Activated CD8-positive, alpha-beta memory T cell treated with anti-CD3 and anti-CD28 coated beads, Interleukin-2, amount 50 U/mL, for 24 hours (primary cell): Measurements from ENCODE around the gene TMEM229B.

Experiments used
- DNase-seq: peaks from one replicate; pipeline ENCODE4 v3.0.0-alpha.2; 2020; ENCODE audit errors: extremely low read depth

Gene TMEM229B

DNA sequence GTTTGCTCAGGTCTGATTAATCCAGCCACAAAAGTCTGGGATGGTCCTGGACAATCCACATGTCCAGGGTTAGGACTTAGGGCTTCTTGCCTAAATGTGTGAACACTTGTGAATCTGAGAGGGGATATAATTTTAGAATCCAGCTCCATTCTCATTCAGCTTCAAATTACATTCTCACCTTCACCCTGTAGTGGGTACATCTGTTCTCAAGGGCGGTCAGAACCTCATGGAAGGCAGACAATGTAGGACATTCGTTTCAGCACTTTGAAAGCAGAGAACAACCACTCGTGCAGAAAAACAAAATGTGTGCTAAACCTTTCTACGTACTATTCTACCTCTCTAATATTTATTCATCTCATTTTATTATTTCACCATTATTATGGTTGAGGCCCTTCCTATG, 1.2 kb downstream of the TMEM229B start:
- DNase-seq, result no peak

DNA sequence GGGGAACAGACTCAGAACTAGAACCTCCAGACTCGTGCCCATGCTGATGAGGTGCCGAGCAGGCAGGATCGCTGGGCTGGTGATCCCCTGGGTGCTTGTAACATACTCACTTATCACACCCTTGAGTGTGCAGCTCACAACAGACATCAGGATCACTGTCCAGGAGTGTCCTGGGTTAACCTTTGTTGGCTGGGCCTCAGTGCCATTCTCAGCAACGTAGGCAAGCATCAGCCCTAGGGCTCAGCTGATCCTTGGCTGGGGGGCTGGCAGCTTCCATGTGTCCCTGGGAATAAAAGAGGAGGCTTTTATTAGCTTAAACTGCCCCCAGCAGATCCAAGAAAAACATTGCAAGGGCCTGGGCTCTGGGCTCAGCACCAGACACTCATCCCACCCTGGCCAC, 1.6 kb downstream of the TMEM229B start:
- no peak for DNase-seq

DNA sequence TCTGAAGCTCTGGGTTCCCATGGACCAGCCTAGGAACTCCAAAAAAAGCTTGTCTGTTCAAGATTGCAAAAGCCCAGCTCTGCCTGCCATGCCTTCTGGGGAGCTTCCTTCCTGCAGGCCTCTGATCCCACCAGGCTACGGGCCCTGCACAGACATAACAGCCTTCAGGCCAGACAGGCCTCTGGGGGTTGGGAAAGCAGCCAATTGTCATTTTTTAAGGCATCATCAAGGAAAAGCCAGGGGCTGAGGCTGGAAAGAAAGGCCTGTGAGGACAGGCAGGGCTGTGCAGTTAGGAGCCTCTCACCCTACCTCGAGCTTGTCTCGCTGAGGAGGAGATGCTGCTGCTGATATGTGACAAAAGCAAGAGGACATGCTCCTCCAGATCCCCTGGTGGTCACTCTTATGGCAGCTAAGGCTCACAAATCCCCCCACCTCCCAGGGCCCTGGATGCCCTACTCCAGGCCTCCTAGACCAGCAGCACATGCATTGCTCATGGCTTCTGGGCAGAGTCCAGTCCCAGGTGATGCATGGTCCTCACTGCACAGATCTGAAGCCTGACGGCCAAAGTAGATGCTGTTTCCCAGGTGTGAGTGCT, 2.9 kb downstream of the TMEM229B start:
- DNase-seq, result no peak

DNA sequence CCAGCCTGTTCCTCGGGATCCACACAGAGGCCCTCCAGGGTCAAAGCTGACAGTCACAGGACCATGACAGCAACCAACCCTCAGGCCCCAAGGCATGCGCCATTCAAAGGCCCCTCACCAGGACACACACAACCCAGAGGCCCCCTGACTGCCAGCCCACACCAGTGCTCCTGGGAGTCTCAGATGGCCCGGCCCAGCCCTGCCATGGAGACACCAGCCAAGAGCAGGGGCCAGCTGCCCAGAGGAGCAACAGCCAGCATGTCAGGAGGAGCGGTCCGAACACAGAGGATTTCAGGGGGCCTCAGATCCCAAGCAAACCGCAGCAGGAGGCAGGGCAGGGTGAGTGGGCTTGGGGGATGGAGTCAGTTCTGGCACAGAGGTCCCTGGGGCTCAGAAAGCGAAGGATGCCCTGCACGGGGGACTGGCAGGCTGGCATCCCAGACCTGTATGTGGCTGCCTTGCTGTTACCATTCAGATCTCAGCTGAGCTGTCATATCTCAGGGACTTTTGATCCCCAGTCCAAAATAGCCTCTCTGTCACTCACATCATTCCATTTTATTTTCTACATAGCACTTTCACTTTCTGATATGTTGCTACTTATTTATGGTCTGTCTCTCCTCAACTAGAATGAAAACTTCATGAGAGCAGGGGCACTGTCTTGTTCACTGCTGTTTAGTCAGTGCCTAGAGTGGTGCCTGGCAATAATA, 4.8 kb downstream of the TMEM229B start:
- DNase-seq, result no peak

DNA sequence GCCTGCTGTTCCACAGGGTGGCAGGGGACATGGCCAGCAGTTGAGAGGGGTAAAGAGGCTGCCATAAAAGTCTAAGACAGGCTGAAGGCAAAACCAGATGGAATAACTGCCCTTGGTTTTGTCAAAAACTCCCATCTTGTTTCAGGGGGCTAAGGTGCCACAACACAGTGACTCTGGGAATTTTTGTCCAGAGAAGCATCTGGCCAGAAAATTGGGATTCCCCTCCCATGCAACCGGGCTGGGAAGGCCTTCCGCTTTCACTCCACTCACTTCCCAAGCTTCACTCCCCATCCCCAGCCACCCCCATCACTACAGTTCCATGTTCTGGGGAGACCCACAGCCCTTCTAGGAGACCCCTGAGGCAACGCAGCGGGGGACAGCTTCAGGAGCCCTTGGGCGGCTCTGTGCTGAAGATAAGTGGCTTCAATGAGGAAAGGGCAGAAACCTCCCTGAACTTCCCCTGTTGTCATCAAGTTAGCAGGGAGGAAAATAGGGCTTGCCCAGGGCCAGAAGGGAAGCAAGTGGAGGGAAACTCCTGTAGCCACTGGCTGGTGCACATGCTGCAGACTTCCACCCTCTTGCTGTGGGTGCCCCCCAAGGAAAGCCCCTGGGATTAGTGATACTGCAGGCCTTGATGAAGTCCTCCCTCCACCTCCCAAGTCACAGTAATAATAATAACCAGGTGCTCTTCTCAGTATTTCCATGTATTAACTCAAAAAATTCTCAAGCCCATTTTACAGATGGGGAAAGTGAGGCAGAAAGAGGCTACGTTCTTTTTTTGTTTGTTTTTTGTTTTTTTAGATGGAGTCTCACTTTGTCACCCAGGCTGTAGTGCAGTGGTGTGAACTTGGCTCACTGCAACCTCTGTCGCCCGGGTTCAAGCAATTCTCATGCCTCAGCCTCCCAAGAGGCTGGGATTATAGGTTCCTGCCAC, 6.0 kb downstream of the TMEM229B start:
- no peak for DNase-seq

DNA sequence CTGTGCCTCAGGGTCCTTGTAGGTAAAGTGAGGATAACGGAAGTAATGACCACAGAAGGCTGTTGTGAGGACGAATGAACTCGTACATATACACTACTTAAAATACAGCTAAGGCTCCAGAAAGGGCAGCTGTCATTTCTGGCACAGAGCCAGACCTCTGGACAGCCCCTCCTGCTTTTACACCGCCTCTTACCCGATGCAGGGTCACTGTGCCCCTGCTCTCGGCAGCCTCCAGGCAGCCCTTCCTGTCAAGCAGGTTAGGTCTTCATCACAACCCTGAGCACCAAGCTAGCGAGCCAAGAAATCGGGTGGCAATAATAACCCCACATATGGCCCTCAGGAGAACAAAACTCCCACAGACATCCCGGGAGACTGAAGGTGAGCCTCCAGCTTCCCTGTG, 8.5 kb downstream of the TMEM229B start:
- DNase-seq, result no peak

DNA sequence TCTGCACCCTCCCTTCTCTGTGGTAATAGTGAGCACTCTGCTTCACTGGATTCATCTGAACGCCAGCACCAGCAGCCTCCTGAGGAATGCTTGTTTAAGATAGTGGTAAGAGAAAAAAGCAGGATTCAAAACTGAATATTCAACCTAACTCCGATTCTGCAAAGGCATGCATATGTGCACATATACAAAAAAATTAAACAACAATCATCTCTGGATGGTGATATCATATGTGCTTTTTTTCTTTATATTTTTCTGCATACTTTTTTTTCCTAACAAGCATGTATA, 9.8 kb downstream of the TMEM229B start:
- no peak for DNase-seq

DNA sequence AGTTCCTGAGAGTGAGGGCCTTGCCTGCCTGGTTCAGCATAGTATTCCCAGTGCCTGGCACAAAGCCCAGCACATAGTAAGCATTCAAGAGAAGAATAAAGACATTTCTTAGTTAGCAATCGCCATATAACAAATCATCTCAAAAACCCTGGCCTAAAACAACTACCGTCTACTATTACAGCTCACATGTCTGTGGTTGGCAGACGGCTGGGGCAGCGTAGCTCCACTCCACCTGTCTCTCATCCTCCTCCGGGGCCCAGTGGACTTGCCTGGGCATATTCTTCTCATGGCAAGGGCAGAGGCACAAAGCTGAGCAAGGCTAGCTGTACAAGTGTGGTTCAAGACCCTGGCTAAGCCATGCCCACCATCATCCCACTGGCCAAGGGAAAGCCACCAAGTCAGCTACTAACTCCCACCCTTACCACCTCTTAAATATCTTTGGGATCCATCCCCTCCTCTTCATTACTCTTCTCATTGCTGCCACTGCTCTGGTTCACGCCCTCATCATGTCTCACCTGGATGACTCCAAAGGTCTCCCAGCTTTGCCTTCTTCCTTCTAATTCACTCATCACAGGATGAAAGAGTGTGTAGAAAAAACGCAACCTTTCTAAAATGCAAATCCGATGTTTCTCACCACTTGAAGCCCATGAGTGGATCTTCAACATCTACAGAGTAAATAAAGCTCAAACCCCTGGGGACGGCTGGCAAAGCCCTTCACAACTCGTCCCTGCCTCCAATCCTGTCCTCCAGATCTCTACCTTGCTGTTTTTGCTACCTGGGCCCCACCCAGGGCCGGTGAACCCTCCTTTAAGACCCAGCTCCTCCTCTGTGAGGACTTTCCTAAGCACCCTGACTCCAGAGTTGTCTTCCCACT, 10.4 kb downstream of the TMEM229B start:
- DNase-seq, result no peak

DNA sequence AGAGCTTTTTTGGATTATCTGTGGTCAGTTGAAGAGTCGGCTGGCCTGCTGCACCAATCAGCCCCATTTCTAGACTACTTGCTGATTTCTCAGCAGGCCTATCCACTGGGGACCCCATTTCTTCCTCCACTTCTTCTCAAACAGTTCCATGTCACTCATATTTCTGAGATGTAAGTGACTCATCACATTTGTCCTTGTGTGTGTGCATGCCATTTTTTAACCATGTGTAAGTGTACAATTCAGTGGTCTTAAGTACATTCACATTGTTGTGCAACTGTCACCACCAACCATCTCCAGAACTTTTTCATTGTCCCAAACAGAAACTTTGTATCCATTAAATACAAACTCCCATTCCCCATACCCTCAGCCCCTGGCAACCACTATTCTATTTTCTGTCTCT, 14.2 kb downstream of the TMEM229B start:
- no peak for DNase-seq

DNA sequence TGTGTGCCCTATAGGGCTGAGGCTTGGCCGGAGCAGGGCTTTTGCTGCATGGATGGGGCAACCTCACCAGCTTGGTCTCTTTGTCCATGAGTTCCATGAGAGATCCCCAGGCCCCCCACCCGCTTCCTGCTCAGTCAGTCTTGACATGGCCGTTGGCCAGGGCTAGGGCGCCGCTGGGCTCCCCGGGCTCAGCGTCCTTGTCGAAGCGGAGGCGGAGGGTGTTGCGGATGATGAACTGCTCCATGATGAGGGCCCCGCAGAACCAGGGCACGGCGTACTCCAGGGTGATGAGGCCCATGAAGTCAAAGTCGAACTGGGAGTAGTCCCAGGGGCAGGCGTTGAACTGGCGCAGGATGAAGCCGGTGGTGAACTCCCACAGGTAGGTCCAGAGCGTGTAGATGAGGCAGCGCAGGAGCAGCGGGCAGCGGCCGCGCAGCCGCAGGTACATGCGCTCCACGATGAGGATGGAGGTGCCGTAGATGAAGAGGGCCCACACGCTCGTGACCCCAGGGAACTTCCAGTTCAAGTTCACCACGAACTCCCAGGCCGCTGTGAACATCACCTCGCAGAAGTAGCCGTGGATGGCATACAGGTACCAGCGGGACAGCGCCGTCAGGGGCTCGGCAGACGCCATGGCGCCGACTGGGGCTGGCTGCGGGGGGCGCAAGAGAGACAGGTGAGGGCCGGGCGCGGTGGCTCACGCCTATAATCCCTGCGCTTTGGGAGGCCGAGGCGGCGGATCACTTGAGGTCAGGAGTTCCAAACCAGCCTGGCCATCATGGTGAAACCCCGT, 15.0 kb downstream of the TMEM229B start:
- DNase-seq, result no peak

DNA sequence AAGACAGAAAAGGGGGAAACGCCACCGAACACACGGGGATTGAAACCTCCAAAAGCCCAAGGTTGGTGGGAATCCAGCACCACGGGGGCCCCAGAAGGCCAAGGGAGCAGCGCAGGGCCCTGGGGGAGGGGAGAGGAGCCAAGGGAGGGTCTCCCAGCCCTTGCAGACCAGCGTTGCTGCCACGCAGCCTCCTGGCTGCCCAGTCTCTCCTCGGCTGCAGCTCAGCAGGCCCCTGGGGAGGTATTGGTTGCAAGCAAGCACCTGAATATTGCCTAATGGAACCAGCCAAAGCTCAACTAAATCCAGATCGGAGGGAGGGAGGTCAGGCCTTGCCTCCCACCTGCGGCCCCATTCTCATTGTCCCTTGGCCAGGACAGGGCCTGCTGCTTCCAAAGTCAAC, 15.8 kb downstream of the TMEM229B start:
- DNase-seq, result no peak

DNA sequence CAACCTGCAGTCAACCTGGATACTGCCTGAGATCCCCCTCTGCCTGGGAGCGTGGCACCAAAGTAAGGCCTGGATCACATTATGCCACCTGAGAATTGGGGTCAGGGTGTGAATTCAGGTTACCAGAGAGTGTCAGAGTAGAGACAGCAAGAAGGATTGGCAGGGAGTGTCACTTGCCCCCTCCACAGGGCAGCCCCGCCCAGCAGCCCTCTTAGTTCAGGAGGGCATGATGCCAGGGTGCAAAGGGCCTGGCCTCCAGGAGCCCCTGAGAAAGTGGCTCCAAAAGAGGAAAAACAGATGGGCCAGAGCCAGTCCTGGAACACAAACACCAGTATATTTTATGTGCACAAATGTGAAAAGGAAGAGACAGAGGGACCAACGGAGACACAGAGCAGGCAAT, 18.6 kb downstream of the TMEM229B start:
- DNase-seq, result no peak

DNA sequence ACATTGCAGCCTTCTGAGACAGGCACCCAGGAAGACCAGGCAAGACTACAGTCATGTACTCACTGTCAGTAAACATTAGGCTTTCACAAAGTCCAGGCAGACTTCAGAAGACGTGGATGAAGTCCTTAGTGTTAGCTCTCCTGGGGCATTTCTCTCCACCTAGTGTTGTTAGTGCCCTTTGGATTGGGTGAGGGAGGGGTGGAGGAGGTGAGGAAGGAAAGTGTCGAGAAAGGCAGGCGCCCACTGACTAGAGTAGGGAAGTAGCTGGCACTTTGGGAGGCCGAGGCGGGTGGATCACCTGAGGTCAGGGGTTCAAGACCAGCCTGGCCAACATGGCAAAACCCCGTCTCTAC, 20.2 kb downstream of the TMEM229B start:
- no peak for DNase-seq

DNA sequence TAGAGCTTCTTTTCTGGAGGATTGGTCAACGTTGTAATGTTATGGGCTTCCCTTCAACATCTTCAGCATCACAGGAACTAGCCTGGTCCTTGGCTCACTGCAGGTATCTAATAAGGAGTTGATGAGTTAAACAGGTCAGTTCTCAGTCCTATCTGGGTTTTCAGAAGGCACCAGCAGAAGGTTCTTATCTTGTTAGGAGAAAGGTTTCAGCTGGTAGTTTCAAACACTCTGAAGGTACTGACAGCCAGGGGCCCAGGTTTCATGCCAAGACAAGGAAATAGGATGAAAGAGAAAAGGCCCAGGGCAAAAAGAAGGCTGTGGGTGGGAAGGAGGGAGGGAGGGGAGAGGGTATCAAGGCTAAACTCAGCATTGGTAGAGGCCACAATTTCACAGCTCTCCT, 21.4 kb downstream of the TMEM229B start:
- no peak for DNase-seq

DNA sequence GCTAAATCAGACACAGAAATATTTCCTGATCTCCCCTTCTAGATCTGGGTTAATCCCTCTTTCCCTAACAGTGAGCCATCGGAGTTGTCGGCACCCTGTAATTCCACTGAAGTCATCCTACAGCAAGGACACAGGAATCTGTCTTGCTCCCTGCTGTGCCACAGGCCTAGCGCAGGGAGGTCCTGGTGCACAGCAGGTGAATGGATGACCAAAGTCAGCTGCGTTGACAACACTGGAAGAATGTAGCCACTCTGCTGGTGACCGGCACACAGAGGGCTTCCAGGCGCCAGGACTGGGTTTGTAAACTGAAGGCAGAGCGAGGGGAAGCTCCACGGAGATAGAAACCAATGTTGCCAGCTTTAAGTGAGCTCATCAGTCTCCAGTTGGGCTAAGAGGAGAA, 23.6 kb downstream of the TMEM229B start:
- no peak for DNase-seq

DNA sequence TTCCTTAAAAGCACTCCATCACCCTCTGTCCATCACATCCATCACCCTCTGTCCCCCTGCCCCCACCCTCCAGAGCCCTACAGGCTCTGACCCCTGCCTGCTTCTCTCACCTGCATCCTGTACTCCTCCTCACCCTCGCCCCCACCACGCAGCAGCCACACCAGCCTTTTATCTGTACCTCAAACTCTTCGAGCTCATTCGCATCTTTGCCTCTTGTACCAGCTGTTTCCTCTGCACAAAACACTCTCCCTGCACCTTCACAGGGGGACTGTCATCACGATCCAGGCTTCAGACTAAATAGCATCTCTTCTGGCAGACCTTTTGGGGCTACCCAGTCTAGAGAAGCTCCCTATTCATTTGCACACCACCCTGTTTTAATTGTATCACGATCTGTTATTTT, 24.1 kb downstream of the TMEM229B start:
- DNase-seq, result no peak

DNA sequence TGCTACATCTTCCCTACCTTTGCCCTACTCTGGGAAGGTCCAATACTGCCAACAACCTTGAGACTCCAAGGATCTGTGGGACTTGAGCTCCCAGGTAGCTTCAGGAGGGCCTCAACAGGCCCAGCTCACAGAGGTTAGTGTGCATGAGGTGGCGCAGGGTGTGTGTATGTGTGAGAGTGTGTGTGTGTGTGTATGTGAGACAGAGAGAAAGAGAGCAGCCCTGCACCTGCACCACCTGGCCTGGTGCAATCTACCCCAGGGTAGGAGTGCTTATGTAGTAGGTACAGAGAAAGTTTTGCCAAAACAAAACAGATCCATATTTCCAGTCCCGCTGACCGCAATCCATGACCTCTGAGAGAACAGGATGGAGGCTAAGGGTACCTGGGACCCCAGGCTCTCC, 24.6 kb downstream of the TMEM229B start:
- DNase-seq, result no peak

DNA sequence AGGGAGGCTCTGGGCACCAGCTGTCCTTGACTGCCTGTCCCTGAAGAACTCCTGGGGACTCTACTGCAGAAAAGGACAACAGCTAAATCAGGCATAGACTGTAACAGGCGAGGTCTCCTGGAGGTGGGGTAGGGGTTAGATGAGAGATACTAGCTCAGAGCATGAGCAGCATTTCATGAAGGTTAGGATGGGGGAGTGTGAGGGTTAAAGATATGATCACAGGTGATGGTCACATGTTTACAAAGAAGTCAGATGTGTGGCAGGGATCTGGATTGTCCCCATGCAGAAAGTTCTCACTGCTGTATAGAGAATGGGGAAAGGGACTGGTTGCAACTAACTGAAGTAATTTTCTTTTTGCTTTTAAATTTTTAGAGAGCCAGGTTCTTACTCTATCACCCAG, 26.5 kb downstream of the TMEM229B start:
- DNase-seq, result no peak

DNA sequence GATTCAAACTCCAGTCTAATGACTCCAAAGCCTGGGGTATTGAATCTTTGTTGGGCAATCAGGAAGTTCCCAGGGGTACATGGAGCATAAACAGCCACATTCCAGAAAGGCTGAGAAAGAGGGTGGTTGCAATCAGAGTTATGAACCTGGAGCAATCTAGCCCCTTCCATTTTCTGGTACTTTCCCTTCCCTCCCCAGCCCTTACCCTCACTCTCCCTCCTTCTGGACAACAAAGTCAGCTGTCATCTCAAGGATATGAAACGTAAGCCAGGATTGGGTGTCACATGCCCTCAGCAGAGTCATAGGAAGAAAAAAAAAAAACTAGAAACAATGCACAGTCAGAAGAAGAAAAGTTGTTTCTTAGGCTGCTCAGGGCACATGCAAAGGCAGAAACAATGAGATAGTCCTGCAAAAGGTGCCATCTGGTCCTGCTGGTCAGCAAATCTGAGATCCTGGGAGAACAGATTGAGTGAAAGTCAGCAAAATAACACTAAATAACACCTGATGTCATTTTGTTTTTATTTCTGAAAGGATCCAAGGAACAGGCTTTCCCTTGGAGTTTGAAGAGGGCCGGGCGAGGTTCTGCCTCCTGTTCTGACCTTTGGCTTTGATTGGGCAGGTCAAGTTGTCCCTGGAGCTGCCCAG, 27.1 kb downstream of the TMEM229B start:
- DNase-seq, result no peak

DNA sequence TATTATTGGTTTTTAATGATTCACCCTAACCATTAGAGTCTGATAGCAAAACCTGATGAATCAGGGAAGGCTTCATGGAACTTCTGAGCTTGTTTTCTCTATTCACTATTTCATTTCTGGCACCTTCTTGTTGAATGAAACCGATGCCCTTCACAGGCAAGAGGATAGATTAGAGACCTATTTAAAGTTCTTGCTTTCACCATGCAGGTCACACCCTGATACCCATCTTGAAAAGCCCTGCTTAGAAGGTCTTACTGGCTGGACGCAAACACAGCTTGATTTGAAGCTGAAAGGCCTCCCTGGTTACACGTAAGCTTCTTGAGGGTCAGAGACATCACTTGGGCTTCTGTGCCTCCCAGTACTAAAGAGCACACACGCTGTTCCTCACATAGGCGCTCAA, 29.2 kb downstream of the TMEM229B start:
- no peak for DNase-seq

DNA sequence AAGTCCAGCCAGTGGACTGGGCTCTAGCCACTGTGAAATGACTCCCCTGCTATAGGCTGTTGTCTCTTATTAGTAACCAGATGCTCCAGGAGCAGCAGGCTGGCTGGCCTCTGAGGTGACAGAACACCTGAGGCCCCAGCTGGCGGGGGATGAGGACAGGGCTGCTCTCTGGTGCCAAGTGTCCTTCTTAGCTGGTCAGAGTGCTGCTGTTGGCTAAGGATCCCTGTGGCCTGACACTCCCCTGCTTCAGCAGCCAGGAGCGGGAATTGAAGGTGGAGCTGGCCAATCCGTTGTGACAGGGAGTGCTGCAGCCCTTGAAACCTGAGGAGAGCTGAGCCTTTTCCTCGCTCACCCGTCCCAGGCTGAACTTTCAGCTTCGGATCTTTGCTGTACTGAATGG, 30.7 kb downstream of the TMEM229B start:
- no peak for DNase-seq
